ENCODE measurements around the gene FHOD1.
A peak's percentile ranks its signal among the peaks of the same experiment; 100 is the strongest.

The FHOD1 gene

GRCh38 chr16:67281536-67282446 is 34.5 kb upstream of the FHOD1 start:
- no peak for TF ChIP-seq CTCF (IDR thresholded peaks at IDR 0.05; ENCODE audit: control insufficient read depth, extremely low read depth, insufficient read depth)
- H3K4me3 ChIP-seq (ENCODE audit: low read depth, low read length): no peak overlapping the region
- DNase-seq (ENCODE audit: low read depth): no peak

DNA sequence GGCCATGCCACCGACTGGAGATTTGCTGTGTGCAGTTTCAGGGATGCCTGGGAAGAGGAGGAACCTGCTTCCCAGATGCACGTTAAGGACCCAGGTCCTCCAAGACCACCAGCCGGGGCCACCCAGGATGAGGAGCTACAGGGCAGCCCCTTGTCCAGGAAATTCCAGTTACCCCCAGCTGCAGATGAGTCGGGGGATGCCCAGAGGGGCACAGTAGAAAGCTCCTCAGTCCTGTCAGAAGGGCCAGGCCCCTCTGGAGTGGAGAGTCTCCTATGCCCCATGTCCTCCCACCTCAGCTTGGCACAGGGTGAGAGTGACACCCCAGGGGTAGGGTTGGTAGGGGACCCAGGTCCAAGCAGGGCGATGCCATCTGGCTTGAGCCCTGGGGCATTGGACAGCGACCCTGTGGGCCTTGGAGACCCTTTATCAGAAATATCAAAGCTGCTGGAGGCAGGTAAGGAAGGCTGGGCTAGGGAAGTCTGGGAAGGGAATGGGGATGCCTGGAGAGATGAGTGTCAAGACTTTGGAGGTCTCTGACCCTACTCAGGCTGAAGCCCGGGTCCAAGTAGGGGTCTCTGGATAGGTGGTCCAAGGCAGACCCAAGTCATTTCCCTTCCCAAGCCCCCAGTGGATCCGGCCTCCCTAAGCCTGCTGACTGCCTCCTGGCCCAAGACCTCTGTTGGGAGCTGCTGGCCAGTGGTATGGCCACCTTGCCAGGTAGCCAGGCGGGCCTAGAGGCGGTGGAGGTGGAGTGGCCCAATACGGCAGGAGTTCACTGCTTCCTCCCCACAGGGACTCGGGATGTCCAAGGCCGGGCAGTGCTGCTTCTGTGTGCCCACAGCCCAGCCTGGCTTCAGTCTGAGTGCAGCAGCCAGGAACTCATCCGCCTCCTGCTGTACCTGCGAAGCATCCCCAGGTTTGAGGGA is 33.1 kb upstream of the FHOD1 start:
- TF ChIP-seq CTCF (IDR thresholded peaks at IDR 0.05; ENCODE audit: control insufficient read depth, extremely low read depth, insufficient read depth): no peak
- no peak overlapping the region for H3K4me3 ChIP-seq (ENCODE audit: low read depth, low read length)
- no peak for DNase-seq (ENCODE audit: low read depth)

DNA sequence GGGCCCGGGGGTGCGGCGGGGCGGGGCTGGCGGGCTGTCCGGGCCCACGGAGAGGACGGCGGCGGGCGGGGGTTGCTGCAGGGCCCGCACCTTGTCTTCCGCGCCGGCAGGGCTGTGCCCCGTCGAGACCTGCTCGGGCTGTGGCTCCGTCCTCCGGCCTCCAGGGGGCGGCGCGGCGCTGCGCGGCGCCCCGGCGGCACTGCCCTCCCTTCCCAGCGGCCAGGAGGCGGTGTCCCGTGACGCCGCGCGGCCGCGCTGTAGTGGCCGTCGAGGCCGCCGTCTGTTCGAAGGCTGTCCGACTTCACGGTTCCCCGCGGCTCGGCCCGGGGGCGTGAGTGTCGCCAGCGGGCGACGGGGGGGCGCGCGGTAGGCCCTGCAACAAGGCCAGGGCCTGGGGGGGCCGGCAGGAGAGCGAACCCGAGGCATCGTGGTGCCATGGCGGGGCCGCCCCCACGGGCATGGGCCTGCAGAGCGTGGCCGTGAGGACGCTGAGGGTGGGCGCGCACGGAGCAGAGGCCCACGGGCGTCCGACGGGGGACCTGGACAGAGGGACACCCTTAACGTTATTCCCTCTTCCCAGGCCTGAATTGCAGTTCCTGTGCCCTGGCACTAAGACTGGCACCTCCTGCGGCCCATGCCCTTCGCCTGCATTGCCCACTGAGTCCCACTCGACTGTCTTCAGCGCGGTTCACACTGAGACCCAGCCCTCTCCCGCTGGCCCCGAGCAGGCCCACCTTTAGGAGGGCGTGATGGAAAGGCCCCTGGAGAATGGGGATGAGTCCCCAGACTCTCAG is 32.2 kb upstream of the FHOD1 start, which contains the start of gene PLEKHG4:
PLEKHG4 (plus strand) TSS at position 237 of the 794 bp plus-strand sequence; CDS start at position 750, 513 bp downstream.
- H3K4me3 ChIP-seq (ENCODE audit: low read depth, low read length): peak within 1 kb of the TSS; percentile 77
- DNase-seq (ENCODE audit: low read depth): peak; percentile 27
- peak; percentile 89 for TF ChIP-seq CTCF (IDR thresholded peaks at IDR 0.05; ENCODE audit: control insufficient read depth, extremely low read depth, insufficient read depth)

DNA sequence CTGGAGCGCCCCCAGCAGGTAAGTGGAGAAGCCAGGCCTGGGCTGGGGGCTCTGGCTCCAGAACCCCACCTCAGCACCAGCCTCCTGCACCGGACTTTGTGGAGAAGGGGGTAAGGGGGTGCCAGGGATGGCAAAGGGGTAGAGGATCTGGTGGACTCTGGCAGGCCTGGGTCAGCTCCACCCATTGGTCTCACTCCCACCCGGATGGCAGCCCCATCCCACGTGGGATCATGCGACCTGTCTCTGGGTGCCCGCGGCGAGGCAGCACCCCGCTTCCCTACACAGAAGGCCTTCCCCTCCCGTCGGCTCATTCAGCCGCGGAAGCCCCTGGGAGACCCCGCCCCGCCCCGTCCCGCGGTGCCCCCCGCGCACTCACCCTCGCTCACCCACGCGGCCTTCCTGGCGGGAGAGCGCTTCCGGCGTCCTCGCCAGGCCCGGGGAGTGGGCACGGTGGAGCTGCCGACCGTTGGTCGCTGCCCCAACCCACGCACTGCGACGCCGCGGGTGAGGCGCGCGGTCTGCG is 31.6 kb upstream of the FHOD1 start:
- H3K4me3 ChIP-seq (ENCODE audit: low read depth, low read length): peak overlapping the region; percentile 77
- peak; percentile 29 for TF ChIP-seq CTCF (IDR thresholded peaks at IDR 0.05; ENCODE audit: control insufficient read depth, extremely low read depth, insufficient read depth)
- no peak for DNase-seq (ENCODE audit: low read depth)

DNA sequence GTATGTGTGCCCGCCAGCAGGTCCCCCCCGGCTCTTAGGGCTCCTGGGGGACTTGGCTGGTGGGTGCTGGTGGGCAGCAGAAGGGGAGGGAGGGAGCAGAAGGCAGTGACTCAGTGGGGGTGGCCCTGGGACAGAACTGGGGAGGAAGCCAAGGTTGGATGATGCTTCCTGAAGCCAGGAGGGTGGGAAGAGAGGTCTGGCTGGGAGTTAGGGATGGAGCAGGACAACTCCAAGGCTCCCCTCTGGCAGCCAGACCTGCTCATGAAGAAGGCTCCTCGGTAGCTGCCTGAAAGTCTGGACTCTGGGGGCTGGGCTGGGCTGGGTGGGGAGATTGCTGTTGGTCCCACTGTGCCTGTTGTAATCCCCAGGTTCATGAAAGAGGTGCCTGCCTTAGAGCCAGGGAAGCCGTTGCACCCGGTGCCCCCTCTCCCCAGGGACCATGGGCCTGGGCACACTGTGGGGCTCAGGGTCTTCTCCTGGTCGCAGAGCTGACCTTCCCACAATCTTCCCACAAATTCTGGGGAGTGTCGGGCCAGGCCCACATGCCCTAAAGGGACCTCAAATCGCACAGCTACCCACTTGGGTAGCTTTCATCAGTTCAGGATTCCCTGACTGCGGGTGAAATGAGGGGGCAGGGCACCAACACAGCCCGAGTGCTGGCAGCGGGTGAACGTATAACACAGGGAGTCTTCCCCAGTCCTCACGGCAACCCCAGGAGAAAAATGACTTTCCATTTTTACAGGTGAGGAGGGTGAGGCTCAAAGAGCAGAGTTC is 30.9 kb upstream of the FHOD1 start:
- TF ChIP-seq CTCF (IDR thresholded peaks at IDR 0.05; ENCODE audit: control insufficient read depth, extremely low read depth, insufficient read depth): no peak
- peak overlapping the region; percentile 77 for H3K4me3 ChIP-seq (ENCODE audit: low read depth, low read length)
- no peak for DNase-seq (ENCODE audit: low read depth)
